T-helper 9 cell (primary cell): ENCODE data around the gene TMEM225B.
"Not testable (repeated sequence)": the region's sequence is repeated elsewhere in the genome, so short reads cannot be mapped to it uniquely, and the experiment has no call there.

Experiments used
- DNase-seq: peaks from one replicate; pipeline ENCODE4 v3.0.0-alpha.2; 2020
- total RNA-seq, 2 donors: gene quantifications; one replicate each; lab custom pipeline; 2026; lab: John Stamatoyannopoulos, UW

The TMEM225B gene, protein sequence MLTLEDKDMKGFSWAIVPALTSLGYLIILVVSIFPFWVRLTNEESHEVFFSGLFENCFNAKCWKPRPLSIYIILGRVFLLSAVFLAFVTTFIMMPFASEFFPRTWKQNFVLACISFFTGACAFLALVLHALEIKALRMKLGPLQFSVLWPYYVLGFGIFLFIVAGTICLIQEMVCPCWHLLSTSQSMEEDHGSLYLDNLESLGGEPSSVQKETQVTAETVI
- 0.24 to 0.28 reads per million in 2 donors for total RNA-seq

DNA sequence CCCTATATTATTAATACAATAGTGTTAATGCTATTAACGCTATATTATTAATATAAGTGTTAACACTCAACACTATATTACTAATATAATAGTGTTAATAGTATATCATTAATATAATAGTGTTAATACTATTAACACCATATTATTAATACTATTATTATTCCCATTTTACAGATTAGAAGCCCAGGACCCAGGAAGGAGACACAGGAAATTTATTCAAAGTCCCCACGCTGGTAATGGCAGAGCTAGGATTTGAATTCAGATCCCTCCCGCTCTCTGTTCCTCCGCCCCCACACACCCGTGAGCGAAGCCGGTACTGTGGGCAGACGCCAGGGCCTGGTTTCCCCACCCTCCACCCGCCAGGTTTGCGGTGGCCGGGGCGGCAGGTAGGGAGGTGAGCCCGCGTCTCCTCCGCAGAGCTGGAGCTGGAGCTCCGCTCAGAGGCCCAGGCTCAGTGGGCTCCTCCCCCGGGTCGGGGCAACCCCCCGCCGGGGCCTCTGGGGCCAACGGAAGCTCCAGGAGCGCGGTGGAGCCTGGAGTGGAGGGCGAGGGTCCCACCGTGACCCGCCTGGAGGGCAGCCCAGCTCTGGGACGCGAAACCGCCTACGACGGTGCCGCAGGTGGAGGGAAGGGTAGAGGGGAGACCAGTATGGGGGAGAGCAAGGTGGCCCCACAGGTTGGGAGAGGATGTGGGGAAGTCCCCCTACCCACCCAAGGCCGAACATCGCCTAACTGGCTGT is at the start of gene TMEM225B:
TMEM225B (plus strand) TSS at position 506 of the 740 bp plus-strand sequence. CDS start 6,122 bp downstream, outside the sequence.
- no peak for DNase-seq

GRCh38 chr7:99549545-99549944 is 48.5 kb upstream of the TMEM225B start:
- not testable (repeated sequence) for DNase-seq

GRCh38 chr7:99551334-99551733 is 46.7 kb upstream of the TMEM225B start:
- DNase-seq, result no peak

DNA sequence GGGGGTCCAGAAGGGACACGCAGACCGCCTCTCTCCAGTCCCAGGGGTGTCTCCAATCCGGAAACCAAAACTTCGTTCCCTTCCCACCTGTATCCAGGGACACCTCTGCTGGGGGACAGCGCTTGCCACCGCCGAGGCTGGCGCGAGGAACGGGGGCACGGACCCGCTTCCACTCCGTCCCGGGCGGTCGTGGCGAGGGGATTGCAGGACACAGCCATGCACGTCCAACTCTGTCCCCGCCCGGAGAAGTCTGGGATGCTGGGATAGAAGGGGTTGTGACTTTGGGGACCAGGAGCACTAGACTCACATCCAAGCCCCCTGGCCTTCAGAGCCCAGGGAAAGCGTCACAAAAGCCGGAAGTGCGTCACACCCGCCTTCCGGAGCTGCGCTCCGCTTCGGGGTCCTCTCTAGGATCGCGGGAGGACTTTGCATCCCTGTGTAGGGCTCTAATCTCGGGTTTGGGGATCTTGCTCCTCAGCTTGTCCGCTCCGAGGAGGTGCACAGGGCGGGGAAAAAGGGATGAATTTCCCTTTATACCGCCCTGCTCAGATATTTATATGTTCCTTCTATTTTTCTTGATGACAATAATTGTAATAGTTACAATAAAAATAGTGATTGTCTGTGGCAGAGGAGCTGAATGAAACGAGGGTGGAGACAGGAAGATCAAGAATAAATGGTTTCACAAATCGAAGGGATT is 46.2 kb upstream of the TMEM225B start, which contains the start of gene FAM200A:
FAM200A (minus strand) TSS at position 348 of the 697 bp plus-strand sequence. CDS start 3,707 bp downstream, outside the sequence.
- DNase-seq, result peak; percentile 79

- no peak for DNase-seq
Observed at GRCh38 chr7:99553039-99553438, 45.0 kb upstream of the TMEM225B start.

DNA sequence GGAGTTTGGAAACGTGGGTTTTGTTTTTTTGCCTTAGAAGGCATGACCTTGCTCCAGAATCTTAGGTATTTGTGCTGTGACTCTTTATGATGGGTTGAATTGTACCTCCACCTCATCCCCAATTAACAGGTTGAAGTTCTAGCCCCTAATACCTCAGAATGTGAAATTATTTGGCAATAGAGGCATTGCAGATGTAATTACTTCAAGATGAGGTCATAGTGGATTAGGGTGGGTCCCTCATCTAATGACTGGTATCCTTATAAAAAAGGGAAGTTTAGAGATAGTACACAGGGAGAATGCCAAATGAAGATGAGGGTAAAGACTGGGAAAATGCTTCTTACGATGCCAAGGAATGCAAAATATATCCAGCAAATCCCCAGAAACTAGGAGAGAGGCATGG is 43.1 kb upstream of the TMEM225B start:
- DNase-seq, result no peak

DNA sequence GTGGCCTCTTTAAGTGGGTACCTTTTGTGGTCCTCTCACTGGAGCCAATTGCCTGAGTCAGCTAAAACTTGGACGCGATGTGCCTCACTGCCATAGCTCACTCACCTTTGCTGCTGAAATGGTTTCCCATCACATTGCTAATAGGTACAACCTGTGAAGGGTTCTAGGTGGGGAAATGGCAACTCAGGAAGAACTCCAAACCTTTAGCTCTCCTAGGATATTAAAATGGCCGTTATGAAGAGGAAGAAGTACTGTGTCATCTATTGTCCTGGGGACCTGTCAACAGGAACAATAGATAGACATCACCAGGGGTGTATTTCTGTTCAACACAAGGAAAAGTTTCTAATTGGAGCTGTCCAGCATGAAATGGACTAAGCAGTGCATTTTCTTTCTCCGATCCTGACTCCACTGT is 40.9 kb upstream of the TMEM225B start:
- DNase-seq, result no peak

GRCh38 chr7:99557940-99558305 is 40.1 kb upstream of the TMEM225B start:
- no peak for DNase-seq

- DNase-seq, result peak; percentile 87
Observed at GRCh38 chr7:99558306-99559174, 39.5 kb upstream of the TMEM225B start, which contains the start of gene ZNF655. Gene ZNF655 (plus strand): TSS chr7:99558642. CDS start chr7:99560560, 1,918 bp downstream.

DNA sequence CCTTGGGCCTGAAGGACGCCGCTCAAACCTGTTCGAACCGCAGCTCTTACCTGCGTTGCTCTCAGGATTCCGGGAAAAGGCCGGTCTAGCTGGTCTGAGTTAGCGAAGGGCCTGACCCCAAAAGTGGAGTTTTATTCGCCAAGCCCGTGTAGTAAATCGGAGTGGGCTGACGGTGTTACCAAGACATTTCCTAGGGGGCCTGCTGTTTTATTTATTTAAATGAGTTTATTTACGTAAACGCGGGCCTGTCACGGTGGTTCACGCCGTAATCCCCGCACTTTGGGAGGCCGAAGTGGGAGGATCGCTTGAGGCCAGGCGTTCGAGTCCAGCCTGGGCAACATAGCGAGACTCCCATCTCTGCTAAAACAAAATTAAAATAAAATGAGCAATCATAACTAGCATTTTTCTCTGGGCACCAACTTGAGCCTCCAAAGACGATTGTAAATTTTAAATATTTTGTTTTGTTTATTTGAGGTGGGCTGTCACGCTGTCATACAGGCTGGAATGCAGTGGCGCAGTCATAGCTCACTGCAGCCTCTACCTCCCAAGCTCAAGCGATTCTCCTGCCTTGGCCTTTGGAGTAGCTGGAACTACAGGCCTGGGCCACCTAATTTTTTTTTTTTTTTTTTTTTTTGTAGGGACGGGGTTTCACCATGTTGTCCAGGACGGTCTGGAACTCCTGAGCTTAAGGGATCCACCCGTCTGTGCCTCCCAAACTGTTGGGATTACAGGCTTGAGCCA is 38.7 kb upstream of the TMEM225B start:
- DNase-seq, result no peak

GRCh38 chr7:99560834-99561736 is 37.0 kb upstream of the TMEM225B start:
- DNase-seq, result no peak

DNA sequence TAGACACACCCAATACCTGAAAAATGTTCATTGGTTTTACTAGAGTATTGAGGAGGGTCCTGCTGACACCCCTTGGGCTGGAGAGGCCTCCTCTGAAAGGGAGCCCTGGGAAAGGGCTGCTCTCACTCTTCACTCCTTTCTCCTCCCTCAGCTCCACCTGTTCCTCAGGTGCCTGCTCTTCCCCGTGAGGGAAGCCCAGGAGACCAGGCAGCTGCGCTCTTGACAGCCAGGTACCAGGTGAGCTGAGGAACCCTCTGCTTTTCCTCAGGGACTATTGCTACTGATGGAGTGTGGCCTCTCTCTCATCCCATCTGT is 36.4 kb upstream of the TMEM225B start:
- no peak for DNase-seq

- no peak for DNase-seq
Observed at GRCh38 chr7:99562114-99562784, 35.8 kb upstream of the TMEM225B start.

- DNase-seq, result no peak
Observed at GRCh38 chr7:99562832-99563231, 35.2 kb upstream of the TMEM225B start.

DNA sequence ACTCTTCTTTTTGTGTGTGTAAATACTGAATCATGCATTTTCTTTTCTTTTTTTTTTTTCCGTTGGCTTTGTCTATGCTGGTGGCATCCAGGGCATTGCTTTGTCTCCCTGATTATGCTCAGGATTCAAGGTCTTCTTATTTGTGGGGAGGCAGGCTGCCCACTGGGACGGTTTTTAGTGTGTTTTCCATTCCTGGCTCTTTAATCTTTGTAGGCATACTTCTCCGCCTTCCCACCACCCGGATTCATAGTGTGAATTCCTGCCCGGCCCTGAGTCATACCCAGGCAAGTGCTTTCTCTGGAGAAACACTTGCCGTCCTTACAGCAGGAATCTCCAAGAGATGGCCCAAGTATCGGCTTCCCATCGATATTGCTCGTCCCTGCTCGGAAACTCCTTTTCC is 34.4 kb upstream of the TMEM225B start:
- DNase-seq, result no peak

DNA sequence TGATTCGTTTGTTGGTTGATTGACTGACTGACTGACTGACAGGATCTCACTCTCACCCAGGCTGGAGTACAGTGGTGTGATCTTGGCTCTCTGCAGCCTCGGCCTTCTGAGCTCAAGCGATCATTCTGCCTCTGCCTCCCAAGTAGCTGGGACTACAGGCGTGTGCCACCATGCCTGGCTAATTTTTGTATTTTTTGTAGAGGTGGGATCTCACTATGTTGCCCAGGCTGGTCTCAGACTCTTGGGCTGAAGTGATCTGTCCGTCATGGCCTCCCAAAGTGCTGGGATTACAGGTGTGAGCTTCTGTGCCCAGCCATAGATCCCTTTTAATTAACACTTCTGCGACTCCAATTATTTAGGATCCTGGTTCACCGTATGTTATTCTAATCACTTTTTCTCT is 29.3 kb upstream of the TMEM225B start:
- DNase-seq, result not testable (repeated sequence)

GRCh38 chr7:99571768-99572167 is 26.3 kb upstream of the TMEM225B start:
- DNase-seq, result no peak

- DNase-seq, result no peak
Observed at GRCh38 chr7:99573257-99573656, 24.8 kb upstream of the TMEM225B start.

DNA sequence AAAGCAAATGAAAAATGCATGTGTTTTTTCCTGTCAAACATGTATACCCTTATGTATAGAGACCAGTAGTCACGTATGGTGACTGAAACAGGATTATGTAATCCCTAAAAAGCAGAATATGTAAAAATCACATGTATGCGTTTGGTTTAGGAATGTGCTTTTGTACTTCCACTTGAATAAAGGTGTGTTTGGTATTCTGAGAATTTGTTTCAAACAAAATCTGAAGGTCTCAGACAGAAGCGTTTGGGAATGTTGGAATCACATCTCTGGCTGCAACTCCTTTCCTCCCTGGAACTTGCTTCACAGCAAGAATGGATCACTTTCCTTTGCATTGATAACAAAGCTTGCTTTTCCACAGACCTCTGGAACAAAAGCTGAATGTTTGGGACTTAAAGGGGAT is 21.8 kb upstream of the TMEM225B start:
- no peak for DNase-seq

GRCh38 chr7:99579281-99579955 is 18.6 kb upstream of the TMEM225B start:
- DNase-seq, result no peak
